ENCODE measurements around the gene ETFDH. TPM values are rescaled to one million over a fixed set of nuclear protein-coding genes. Genes with fewer than 3 reads are reported as not detected.

The ETFDH gene
- polyA plus RNA-seq, 1 donor from 2014 or later = 45.1 TPM

GRCh38 chr4:158724637-158725036, 52.5 kb downstream of the ETFDH start:
- H2AFZ ChIP-seq (ENCODE audit: low read depth, low read length) = no peak overlapping the region
- no peaks in the 10 kb centered on the region for H3F3A ChIP-seq (ENCODE audit: insufficient read depth, low read length, poor library complexity, severe bottlenecking)
- H3K27ac ChIP-seq (ENCODE audit: low read length) = no peak overlapping the region
- no peaks in the 10 kb centered on the region for H3K27me3 ChIP-seq (ENCODE audit: insufficient read depth, low read depth, low read length)
- H3K79me2 ChIP-seq (replicated peaks; ENCODE audit: insufficient read depth, low read length) = peaks cover 17% of the 10 kb centered on the region
- no peaks in the 10 kb centered on the region for H3K36me3 ChIP-seq (ENCODE audit: insufficient read depth, low read length)
- no peak overlapping the region for H3K9ac ChIP-seq (ENCODE audit: low read length)
- no peaks in the 10 kb centered on the region for H3K9me3 ChIP-seq (ENCODE audit: low read length)
- H3K4me2 ChIP-seq (ENCODE audit: low read length) = no peak overlapping the region
- H3K9me2 ChIP-seq (ENCODE audit: insufficient read depth, low read length) = no peaks in the 10 kb centered on the region
- no peaks in the 10 kb centered on the region for H4K20me1 ChIP-seq (ENCODE audit: insufficient read depth)
- H3K4me3 ChIP-seq (ENCODE audit: low read length) = no peak overlapping the region
- TF ChIP-seq, protein P1, sequence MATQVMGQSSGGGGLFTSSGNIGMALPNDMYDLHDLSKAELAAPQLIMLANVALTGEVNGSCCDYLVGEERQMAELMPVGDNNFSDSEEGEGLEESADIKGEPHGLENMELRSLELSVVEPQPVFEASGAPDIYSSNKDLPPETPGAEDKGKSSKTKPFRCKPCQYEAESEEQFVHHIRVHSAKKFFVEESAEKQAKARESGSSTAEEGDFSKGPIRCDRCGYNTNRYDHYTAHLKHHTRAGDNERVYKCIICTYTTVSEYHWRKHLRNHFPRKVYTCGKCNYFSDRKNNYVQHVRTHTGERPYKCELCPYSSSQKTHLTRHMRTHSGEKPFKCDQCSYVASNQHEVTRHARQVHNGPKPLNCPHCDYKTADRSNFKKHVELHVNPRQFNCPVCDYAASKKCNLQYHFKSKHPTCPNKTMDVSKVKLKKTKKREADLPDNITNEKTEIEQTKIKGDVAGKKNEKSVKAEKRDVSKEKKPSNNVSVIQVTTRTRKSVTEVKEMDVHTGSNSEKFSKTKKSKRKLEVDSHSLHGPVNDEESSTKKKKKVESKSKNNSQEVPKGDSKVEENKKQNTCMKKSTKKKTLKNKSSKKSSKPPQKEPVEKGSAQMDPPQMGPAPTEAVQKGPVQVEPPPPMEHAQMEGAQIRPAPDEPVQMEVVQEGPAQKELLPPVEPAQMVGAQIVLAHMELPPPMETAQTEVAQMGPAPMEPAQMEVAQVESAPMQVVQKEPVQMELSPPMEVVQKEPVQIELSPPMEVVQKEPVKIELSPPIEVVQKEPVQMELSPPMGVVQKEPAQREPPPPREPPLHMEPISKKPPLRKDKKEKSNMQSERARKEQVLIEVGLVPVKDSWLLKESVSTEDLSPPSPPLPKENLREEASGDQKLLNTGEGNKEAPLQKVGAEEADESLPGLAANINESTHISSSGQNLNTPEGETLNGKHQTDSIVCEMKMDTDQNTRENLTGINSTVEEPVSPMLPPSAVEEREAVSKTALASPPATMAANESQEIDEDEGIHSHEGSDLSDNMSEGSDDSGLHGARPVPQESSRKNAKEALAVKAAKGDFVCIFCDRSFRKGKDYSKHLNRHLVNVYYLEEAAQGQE (IDR thresholded peaks at IDR 0.05; ENCODE audit: borderline replicate concordance) = no peak
- TF ChIP-seq CTCF (IDR thresholded peaks at IDR 0.05; ENCODE audit: poor library complexity, severe bottlenecking) (no peak), SMC3 (conservative IDR thresholded peaks at IDR 0.05; ENCODE audit: poor library complexity) (no peak), EP300 (conservative IDR thresholded peaks at IDR 0.05; ENCODE audit: poor library complexity, severe bottlenecking) (no peak), TAF1 (IDR thresholded peaks at IDR 0.05; ENCODE audit: low read depth) (no peak), RAD21 (conservative IDR thresholded peaks at IDR 0.05) (no peak), MXI1 (conservative IDR thresholded peaks at IDR 0.05; ENCODE audit: poor library complexity, severe bottlenecking) (no peak), POLR2AphosphoS5 (IDR thresholded peaks at IDR 0.05) (no peak), EZH2 (IDR thresholded peaks at IDR 0.05; ENCODE audit: borderline replicate concordance, insufficient read depth, low read length, poor library complexity, severe bottlenecking) (no peak)

GRCh38 chr4:158726633-158727032, 54.5 kb downstream of the ETFDH start:
- Histone ChIP-seq H3K4me2 (ENCODE audit: low read length) (no peak overlapping the region), H3F3A (ENCODE audit: insufficient read depth, low read length, poor library complexity, severe bottlenecking) (no peaks in the 10 kb centered on the region), H2AFZ (ENCODE audit: low read depth, low read length) (no peak overlapping the region), H3K36me3 (ENCODE audit: insufficient read depth, low read length) (no peaks in the 10 kb centered on the region), H3K27me3 (ENCODE audit: insufficient read depth, low read depth, low read length) (no peaks in the 10 kb centered on the region), H3K9me2 (ENCODE audit: insufficient read depth, low read length) (no peaks in the 10 kb centered on the region), H3K27ac (ENCODE audit: low read length) (no peak overlapping the region), H3K9ac (ENCODE audit: low read length) (no peak overlapping the region), H4K20me1 (ENCODE audit: insufficient read depth) (no peaks in the 10 kb centered on the region), H3K4me3 (ENCODE audit: low read length) (no peak overlapping the region), H3K9me3 (ENCODE audit: low read length) (no peaks in the 10 kb centered on the region), H3K79me2 (replicated peaks; ENCODE audit: insufficient read depth, low read length) (peaks cover 9% of the 10 kb centered on the region)
- no peak for TF ChIP-seq RAD21 (conservative IDR thresholded peaks at IDR 0.05)
- TF ChIP-seq POLR2AphosphoS5 (IDR thresholded peaks at IDR 0.05) = no peak
- TF ChIP-seq TAF1 (IDR thresholded peaks at IDR 0.05; ENCODE audit: low read depth) = no peak
- TF ChIP-seq SMC3 (conservative IDR thresholded peaks at IDR 0.05; ENCODE audit: poor library complexity) = no peak
- TF ChIP-seq MXI1 (conservative IDR thresholded peaks at IDR 0.05; ENCODE audit: poor library complexity, severe bottlenecking) = no peak
- TF ChIP-seq EP300 (conservative IDR thresholded peaks at IDR 0.05; ENCODE audit: poor library complexity, severe bottlenecking) = no peak
- no peak for TF ChIP-seq CTCF (IDR thresholded peaks at IDR 0.05; ENCODE audit: poor library complexity, severe bottlenecking)
- TF ChIP-seq, protein P1 (IDR thresholded peaks at IDR 0.05; ENCODE audit: borderline replicate concordance) = no peak
- TF ChIP-seq EZH2 (IDR thresholded peaks at IDR 0.05; ENCODE audit: borderline replicate concordance, insufficient read depth, low read length, poor library complexity, severe bottlenecking) = no peak

All from neural cell (in vitro differentiated cells).